ENCODE data around the gene RAP1GAP. TPM values are rescaled to one million over a fixed set of nuclear protein-coding genes. Genes with fewer than 3 reads are reported as not detected.

RAP1GAP gene
- polyA plus RNA-seq, 3 donors, result 0.04 TPM; not detected in 2

DNA sequence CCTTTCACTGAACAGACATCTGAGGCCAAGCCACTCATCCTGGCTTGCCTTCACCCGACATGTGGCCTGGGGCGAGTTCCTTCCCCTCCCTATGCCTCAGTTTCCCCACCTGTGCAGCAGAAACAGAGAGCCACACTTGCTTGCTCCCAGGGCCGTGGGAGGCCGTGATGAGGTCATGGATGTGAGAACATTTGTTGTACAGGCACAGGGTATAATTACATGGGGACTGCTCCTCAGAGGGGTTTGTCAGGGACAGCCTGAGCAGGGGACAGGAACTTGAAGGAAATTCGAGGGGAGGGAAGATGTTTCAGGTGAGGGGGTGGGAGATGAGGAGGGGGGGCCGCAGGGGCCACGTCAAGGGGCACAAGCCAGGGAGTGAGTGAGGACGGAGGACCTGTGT, 103.9 kb downstream of the RAP1GAP start:
- Mint-ChIP-seq H3K27me3 (ENCODE audit: low read depth in 3 of 3) (peaks cover 8 to 15% (median 13%) of the 10 kb centered on the region in 3 donors), H3K36me3 (no peaks in the 10 kb centered on the region), H3K9me3 (no peaks in the 10 kb centered on the region), H3K4me3 (no peak overlapping the region), H3K4me1 (no peaks in the 10 kb centered on the region), H3K27ac (no peak overlapping the region)
- H3K79me2 ChIP-seq (ENCODE audit: insufficient read depth, low read length), result no peaks in the 10 kb centered on the region
- WGBS (ENCODE audit: insufficient coverage), result 100% methylated on average over 2 of the region's 8 CpGs
- H3K9me3 ChIP-seq (replicated peaks in 1 of 2; ENCODE audit: control insufficient read depth in 1 of 2, insufficient read depth in 1 of 2, low read length in 2 of 2), result no peaks in the 10 kb centered on the region
- DNase-seq, result no peak
- peaks cover 0 to 2% of the 10 kb centered on the region in 2 donors for H3K27me3 ChIP-seq (ENCODE audit: control insufficient read depth in 2 of 2, insufficient read depth in 2 of 2, low read length in 2 of 2)
- H3K9ac ChIP-seq (ENCODE audit: insufficient read depth, low read length, poor library complexity, severe bottlenecking), result no peak overlapping the region
- no peaks in the 10 kb centered on the region for H3K36me3 ChIP-seq (replicated peaks in 1 of 2; ENCODE audit: control insufficient read depth in 1 of 2, insufficient read depth in 2 of 2, low read length in 2 of 2)
- no peak overlapping the region for H3K27ac ChIP-seq (ENCODE audit: low read depth in 1 of 2, low read length in 2 of 2)
- H4K20me1 ChIP-seq (ENCODE audit: insufficient read depth, low read length), result no peaks in the 10 kb centered on the region
- intact Hi-C loops (cut with micrococcal nuclease), result no loop called here
- no peak overlapping the region for H3K4me3 ChIP-seq (replicated peaks in 1 of 3; ENCODE audit: low read depth in 2 of 3, low read length in 3 of 3)
- no peaks in the 10 kb centered on the region for H3K4me1 ChIP-seq (ENCODE audit: control insufficient read depth in 1 of 2, insufficient read depth in 2 of 2, low read length in 2 of 2)
- H3K4me2 ChIP-seq (replicated peaks; ENCODE audit: extremely low read depth, low read length, poor library complexity, severe bottlenecking), result no peak overlapping the region
- no peak overlapping the region for H2AFZ ChIP-seq (ENCODE audit: insufficient read depth, low read depth, low read length, poor library complexity, severe bottlenecking)
- TF ChIP-seq CTCF (IDR thresholded peaks at IDR 0.05), result no peak

DNA sequence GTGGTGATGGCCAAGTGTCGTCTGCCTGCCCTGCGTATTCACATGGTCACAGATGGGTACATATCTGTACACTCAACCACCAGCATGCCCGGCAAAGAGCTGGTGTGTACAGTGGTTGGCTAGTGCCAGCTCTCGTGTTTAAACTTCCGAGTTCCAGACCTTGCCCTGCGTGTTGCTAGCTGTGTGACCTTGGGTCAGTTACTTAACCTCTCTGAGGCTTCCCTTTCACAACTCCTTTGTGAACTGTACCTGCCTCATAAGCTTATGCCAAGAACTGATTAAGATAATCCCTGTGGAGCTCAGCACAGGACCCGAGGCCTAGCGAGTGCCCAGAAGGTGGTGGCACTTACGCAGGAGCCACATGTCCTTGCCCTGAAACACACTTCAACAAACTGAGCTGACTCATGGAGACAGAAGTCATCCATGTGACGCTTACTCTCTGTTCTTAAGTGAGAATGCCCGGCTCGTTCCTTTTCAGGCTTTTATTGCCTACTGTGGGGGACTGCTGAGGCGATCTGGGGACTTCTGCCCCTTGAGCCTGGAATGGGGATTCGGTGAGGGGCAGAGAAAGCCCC, 104.5 kb downstream of the RAP1GAP start:
- no peaks in the 10 kb centered on the region for H3K4me1 Mint-ChIP-seq
- Histone ChIP-seq H3K36me3 (replicated peaks in 1 of 2; ENCODE audit: control insufficient read depth in 1 of 2, insufficient read depth in 2 of 2, low read length in 2 of 2) (no peaks in the 10 kb centered on the region), H3K9ac (ENCODE audit: insufficient read depth, low read length, poor library complexity, severe bottlenecking) (no peak overlapping the region), H3K27ac (ENCODE audit: low read depth in 1 of 2, low read length in 2 of 2) (no peak overlapping the region), H4K20me1 (ENCODE audit: insufficient read depth, low read length) (no peaks in the 10 kb centered on the region), H3K79me2 (ENCODE audit: insufficient read depth, low read length) (no peaks in the 10 kb centered on the region), H3K27me3 (ENCODE audit: control insufficient read depth in 2 of 2, insufficient read depth in 2 of 2, low read length in 2 of 2) (peaks cover 0 to 2% of the 10 kb centered on the region in 2 donors), H3K4me1 (ENCODE audit: control insufficient read depth in 1 of 2, insufficient read depth in 2 of 2, low read length in 2 of 2) (no peaks in the 10 kb centered on the region), H3K4me2 (replicated peaks; ENCODE audit: extremely low read depth, low read length, poor library complexity, severe bottlenecking) (no peak overlapping the region), H3K4me3 (replicated peaks in 1 of 3; ENCODE audit: low read depth in 2 of 3, low read length in 3 of 3) (no peak overlapping the region), H2AFZ (ENCODE audit: insufficient read depth, low read depth, low read length, poor library complexity, severe bottlenecking) (no peak overlapping the region), H3K9me3 (replicated peaks in 1 of 2; ENCODE audit: control insufficient read depth in 1 of 2, insufficient read depth in 1 of 2, low read length in 2 of 2) (no peaks in the 10 kb centered on the region)
- 92% methylated on average over 8 of the region's 14 CpGs for WGBS (ENCODE audit: insufficient coverage)
- no peak overlapping the region for H3K27ac Mint-ChIP-seq
- no peak overlapping the region for H3K4me3 Mint-ChIP-seq
- H3K27me3 Mint-ChIP-seq (ENCODE audit: low read depth in 3 of 3), result peaks cover 7 to 17% (median 15%) of the 10 kb centered on the region in 3 donors
- intact Hi-C loops (cut with micrococcal nuclease), result no loop called here
- TF ChIP-seq CTCF (IDR thresholded peaks at IDR 0.05), result no peak
- no peaks in the 10 kb centered on the region for H3K9me3 Mint-ChIP-seq
- no peak for DNase-seq
- H3K36me3 Mint-ChIP-seq, result no peaks in the 10 kb centered on the region
